ENCODE results near the gene FAM240B.

The FAM240B gene

DNA sequence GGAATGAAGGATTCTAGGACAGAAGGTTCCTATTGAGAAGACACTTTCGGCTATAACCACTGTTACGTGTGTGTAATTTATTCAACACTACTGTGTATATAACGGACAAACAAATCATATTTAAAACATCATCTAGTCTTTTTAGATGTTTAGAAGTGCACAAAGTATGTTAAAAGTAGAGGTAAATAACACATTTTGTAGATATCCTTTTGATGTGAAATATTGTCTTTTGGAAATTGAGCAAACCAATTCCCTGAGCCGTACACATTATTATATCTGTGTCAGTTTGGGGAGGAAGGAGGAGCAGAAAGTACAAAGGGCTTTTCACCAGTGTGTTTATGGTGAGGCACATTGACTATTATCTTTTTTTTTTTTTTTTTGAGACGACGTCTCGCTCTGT lies 60.4 kb downstream of the FAM240B start:
- TF ChIP-seq, protein P1, sequence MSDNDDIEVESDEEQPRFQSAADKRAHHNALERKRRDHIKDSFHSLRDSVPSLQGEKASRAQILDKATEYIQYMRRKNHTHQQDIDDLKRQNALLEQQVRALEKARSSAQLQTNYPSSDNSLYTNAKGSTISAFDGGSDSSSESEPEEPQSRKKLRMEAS (IDR thresholded peaks at IDR 0.05; ENCODE audit: low read depth, low read length), result no peak
- TF ChIP-seq POLR2A (IDR thresholded peaks at IDR 0.05; ENCODE audit: extremely low read depth, insufficient read length), result no peak
- TF ChIP-seq, protein P2, sequence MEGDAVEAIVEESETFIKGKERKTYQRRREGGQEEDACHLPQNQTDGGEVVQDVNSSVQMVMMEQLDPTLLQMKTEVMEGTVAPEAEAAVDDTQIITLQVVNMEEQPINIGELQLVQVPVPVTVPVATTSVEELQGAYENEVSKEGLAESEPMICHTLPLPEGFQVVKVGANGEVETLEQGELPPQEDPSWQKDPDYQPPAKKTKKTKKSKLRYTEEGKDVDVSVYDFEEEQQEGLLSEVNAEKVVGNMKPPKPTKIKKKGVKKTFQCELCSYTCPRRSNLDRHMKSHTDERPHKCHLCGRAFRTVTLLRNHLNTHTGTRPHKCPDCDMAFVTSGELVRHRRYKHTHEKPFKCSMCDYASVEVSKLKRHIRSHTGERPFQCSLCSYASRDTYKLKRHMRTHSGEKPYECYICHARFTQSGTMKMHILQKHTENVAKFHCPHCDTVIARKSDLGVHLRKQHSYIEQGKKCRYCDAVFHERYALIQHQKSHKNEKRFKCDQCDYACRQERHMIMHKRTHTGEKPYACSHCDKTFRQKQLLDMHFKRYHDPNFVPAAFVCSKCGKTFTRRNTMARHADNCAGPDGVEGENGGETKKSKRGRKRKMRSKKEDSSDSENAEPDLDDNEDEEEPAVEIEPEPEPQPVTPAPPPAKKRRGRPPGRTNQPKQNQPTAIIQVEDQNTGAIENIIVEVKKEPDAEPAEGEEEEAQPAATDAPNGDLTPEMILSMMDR (IDR thresholded peaks at IDR 0.05; ENCODE audit: low read depth, low read length), result no peak
- no peak for TF ChIP-seq MYC (IDR thresholded peaks at IDR 0.05; ENCODE audit: low read depth, low read length)
- DNase-seq (ENCODE audit: low read depth), result no peak
- no peak overlapping the region for H3K4me3 ChIP-seq (ENCODE audit: low read depth, low read length)

DNA sequence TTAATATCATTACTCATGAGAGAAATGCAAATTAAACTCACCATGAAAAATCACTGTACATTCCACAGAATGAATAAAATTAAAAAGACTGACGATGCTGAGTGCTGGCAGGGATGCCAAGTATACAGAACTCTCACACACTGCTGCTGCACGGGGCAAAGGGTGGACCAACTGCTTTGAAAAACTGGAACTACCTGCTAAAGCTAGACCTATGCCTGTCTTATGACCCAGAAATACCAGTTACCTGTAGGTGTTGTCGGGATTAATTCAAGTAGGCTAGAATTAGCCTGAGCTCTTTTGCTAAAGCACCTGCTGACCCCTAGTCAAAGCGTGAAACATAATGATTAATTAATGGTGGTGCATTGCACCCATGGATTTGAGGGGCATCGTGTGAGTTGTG lies 63.0 kb downstream of the FAM240B start:
- no peak for DNase-seq (ENCODE audit: low read depth)
- no peak overlapping the region for H3K4me3 ChIP-seq (ENCODE audit: low read depth, low read length)
- TF ChIP-seq, protein P1 (IDR thresholded peaks at IDR 0.05; ENCODE audit: low read depth, low read length), result no peak
- TF ChIP-seq POLR2A (IDR thresholded peaks at IDR 0.05; ENCODE audit: extremely low read depth, insufficient read length), result no peak
- TF ChIP-seq MYC (IDR thresholded peaks at IDR 0.05; ENCODE audit: low read depth, low read length), result no peak
- TF ChIP-seq, protein P2 (IDR thresholded peaks at IDR 0.05; ENCODE audit: low read depth, low read length), result no peak

DNA sequence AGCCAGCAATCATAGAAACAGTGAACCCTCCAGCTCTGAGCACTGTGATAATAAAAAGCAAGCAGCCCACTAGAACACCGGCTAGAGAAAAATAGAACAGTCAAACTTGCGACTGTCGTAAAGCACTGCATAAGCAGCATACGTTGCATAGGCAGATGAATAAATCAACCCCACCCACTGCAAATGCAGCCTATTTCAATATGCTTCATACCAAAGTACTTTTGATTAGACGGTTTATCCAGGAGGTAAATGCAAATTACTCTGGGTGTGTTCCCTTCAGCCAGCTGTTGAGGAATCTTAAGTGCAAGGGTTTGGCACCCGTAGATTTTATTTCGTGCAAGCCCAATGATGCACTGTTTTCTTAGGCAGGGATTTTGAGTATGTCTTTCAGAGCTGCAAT lies 67.4 kb downstream of the FAM240B start:
- DNase-seq (ENCODE audit: low read depth), result no peak
- TF ChIP-seq MYC (IDR thresholded peaks at IDR 0.05; ENCODE audit: low read depth, low read length) (no peak), POLR2A (IDR thresholded peaks at IDR 0.05; ENCODE audit: extremely low read depth, insufficient read length) (no peak)
- TF ChIP-seq, protein P2 (IDR thresholded peaks at IDR 0.05; ENCODE audit: low read depth, low read length), result no peak
- TF ChIP-seq, protein P1 (IDR thresholded peaks at IDR 0.05; ENCODE audit: low read depth, low read length), result no peak
- no peak overlapping the region for H3K4me3 ChIP-seq (ENCODE audit: low read depth, low read length)

DNA sequence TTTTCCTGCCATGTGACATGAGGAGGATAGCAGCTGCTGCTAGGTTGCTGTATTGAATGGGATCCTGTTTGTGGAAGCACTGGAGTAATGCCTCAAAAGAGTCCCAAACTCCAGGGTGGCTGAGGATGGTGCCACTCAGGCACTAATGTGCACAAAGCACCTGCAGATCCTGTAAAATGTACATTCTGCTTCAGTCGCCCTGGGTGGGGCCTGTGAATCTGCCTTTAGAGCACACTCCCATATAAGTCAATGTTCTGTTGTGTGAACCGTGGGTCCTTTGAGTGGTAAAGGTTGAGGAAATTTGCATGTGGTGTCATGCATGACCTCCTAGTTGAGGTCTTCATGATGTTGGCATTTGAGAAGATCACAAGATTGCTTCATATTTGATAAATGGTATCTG lies 67.9 kb downstream of the FAM240B start:
- TF ChIP-seq, protein P2 (IDR thresholded peaks at IDR 0.05; ENCODE audit: low read depth, low read length), result no peak
- no peak for TF ChIP-seq MYC (IDR thresholded peaks at IDR 0.05; ENCODE audit: low read depth, low read length)
- no peak for TF ChIP-seq POLR2A (IDR thresholded peaks at IDR 0.05; ENCODE audit: extremely low read depth, insufficient read length)
- TF ChIP-seq, protein P1 (IDR thresholded peaks at IDR 0.05; ENCODE audit: low read depth, low read length), result no peak
- DNase-seq (ENCODE audit: low read depth), result no peak
- H3K4me3 ChIP-seq (ENCODE audit: low read depth, low read length), result no peak overlapping the region

DNA sequence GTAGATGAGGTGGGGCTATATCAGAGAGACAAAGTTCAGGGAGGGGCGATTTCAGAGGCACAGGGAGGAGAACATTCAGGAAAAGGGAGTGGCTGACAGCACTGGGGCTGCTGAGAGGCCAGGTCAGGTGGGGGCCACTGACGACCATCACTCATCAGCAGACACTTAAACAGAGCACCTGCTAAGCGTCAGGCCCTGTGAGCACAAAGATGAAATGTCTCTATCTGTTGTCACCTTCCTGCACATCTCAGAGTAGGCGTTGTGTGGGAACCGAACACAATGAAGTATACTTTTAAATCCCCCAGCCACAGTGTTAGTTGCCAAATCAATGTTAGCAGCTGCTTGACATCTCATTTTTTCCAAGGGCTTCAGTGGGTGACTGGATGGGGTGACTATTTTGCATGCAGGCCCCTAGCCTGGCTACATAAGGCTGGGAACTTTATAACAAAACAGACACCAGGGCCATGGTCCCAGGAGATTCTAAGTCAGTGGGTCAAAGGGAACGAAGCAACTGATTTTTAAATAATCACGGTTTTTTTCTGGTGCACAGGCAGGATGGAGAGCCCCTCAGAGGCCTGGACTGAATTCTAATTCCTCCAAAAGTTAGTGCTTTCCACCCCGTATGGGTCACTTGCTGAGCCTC lies 68.4 kb downstream of the FAM240B start:
- TF ChIP-seq MYC (IDR thresholded peaks at IDR 0.05; ENCODE audit: low read depth, low read length) (no peak), POLR2A (IDR thresholded peaks at IDR 0.05; ENCODE audit: extremely low read depth, insufficient read length) (no peak)
- TF ChIP-seq, protein P1 (IDR thresholded peaks at IDR 0.05; ENCODE audit: low read depth, low read length), result no peak
- TF ChIP-seq, protein P2 (IDR thresholded peaks at IDR 0.05; ENCODE audit: low read depth, low read length), result no peak
- no peak for DNase-seq (ENCODE audit: low read depth)
- H3K4me3 ChIP-seq (ENCODE audit: low read depth, low read length), result no peak overlapping the region
